ENCODE data around the gene ATP1B3. TPM values are rescaled to one million over a fixed set of nuclear protein-coding genes. Genes with fewer than 3 reads are reported as not detected.

The ATP1B3 gene
- total RNA-seq, 1 experiment from 2014 or later: 250 TPM

DNA sequence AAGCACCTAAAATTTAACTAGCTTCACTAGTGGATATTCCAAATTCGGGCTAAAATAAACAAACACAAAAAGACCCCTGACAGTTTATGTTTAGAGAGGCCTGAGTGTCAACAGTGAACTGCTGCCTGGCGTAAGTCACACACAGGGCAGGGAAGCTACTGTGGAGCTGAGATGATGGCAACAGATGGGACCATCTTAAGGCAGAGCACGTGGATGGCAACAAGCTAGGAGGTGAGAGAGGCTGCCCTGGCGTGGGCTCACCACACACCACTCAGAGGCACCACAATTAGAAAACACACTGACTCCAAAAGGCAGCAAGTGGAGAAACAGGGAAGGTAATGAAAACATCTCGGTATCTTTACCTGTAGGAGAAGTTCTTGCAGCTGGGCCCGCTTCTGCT is 93.3 kb downstream of the ATP1B3 start:
- H2AK5ac ChIP-seq (ENCODE audit: insufficient read length, low read length): no peak overlapping the region
- Mint-ChIP-seq H3K27me3 (ENCODE audit: low read depth) (no peaks in the 10 kb centered on the region), H3K27ac (no peak overlapping the region), H3K9me3 (no peaks in the 10 kb centered on the region), H3K4me3 (no peak overlapping the region), H3K4me1 (no peaks in the 10 kb centered on the region), H3K36me3 (ENCODE audit: insufficient read depth in 1 of 3, low read depth in 3 of 3) (peaks cover 33 to 52% (median 49%) of the 10 kb centered on the region in 3 experiments; a peak in 6 of 7 replicates)
- no peaks in the 10 kb centered on the region for H3K9me3 ChIP-seq (ENCODE audit: control insufficient read depth, low read depth, low read length)
- no peaks in the 10 kb centered on the region for H4K20me1 ChIP-seq (ENCODE audit: control insufficient read depth, insufficient read depth, insufficient read length)
- H3K4ac ChIP-seq (ENCODE audit: low read depth, low read length): no peak overlapping the region
- H2BK120ac ChIP-seq (ENCODE audit: low read depth, low read length, poor library complexity, severe bottlenecking): no peak overlapping the region
- H3K79me2 ChIP-seq (ENCODE audit: insufficient read depth, low read length): no peaks in the 10 kb centered on the region
- no peak overlapping the region for H3K56ac ChIP-seq (ENCODE audit: insufficient read length, low read depth, low read length)
- no peaks in the 10 kb centered on the region for H3K79me1 ChIP-seq (ENCODE audit: insufficient read depth, low read depth, low read length, poor library complexity, severe bottlenecking)
- H3K9ac ChIP-seq (ENCODE audit: extremely low read depth, insufficient read length, low read length): no peak overlapping the region
- H2BK12ac ChIP-seq (ENCODE audit: insufficient read length, low read depth, low read length): no peak overlapping the region
- H4K8ac ChIP-seq (replicated peaks; ENCODE audit: insufficient read length, low read depth, low read length): no peak overlapping the region
- H3K23me2 ChIP-seq (ENCODE audit: insufficient read length, low read depth, low read length, poor library complexity, severe bottlenecking): no peaks in the 10 kb centered on the region
- no peak overlapping the region for H3K4me2 ChIP-seq (ENCODE audit: insufficient read depth, insufficient read length, low read length)
- H3K27me3 ChIP-seq (ENCODE audit: insufficient read depth, low read length): no peaks in the 10 kb centered on the region
- no peak overlapping the region for H3K23ac ChIP-seq (ENCODE audit: insufficient read length, low read depth, low read length)
- no peak overlapping the region for H2BK15ac ChIP-seq (ENCODE audit: low read depth, low read length)
- no CpG with 5 or more reads among the region's 6 CpGs for WGBS (ENCODE audit: extremely low coverage, insufficient read length, low lambda C conversion rate)
- H4K91ac ChIP-seq (ENCODE audit: insufficient read length, low read depth, low read length): no peak overlapping the region
- H3T11ph ChIP-seq (ENCODE audit: low read length): no peak overlapping the region
- H2BK20ac ChIP-seq (ENCODE audit: low read depth, low read length, poor library complexity, severe bottlenecking): no peak overlapping the region
- H2AFZ ChIP-seq (ENCODE audit: low read length): no peak overlapping the region
- TF ChIP-seq, protein P1, sequence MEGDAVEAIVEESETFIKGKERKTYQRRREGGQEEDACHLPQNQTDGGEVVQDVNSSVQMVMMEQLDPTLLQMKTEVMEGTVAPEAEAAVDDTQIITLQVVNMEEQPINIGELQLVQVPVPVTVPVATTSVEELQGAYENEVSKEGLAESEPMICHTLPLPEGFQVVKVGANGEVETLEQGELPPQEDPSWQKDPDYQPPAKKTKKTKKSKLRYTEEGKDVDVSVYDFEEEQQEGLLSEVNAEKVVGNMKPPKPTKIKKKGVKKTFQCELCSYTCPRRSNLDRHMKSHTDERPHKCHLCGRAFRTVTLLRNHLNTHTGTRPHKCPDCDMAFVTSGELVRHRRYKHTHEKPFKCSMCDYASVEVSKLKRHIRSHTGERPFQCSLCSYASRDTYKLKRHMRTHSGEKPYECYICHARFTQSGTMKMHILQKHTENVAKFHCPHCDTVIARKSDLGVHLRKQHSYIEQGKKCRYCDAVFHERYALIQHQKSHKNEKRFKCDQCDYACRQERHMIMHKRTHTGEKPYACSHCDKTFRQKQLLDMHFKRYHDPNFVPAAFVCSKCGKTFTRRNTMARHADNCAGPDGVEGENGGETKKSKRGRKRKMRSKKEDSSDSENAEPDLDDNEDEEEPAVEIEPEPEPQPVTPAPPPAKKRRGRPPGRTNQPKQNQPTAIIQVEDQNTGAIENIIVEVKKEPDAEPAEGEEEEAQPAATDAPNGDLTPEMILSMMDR (conservative IDR thresholded peaks at IDR 0.05): no peak
- H3K18ac ChIP-seq (ENCODE audit: insufficient read length, low read depth, low read length): no peak overlapping the region
- H3K4me1 ChIP-seq (ENCODE audit: insufficient read depth, low read length): no peaks in the 10 kb centered on the region
- H3K14ac ChIP-seq (ENCODE audit: insufficient read depth, low read length): no peak overlapping the region
- no peak overlapping the region for H2BK5ac ChIP-seq (ENCODE audit: insufficient read length, low read length)
- H4K5ac ChIP-seq (ENCODE audit: insufficient read length, low read depth, low read length): no peak overlapping the region
- no peak for DNase-seq
- H3K27ac ChIP-seq (ENCODE audit: insufficient read length, low read depth, low read length): no peak overlapping the region

All from H9 (cell line).